Measurements from ENCODE around the gene CHMP6.

CHMP6 gene

GRCh38 chr17:80995131-80995530 lies 3.5 kb downstream of the CHMP6 start:
- DNase-seq, result peak; percentile 54

GRCh38 chr17:80996422-80997305 lies 5.0 kb downstream of the CHMP6 start:
- peak; percentile 50 for DNase-seq

GRCh38 chr17:80997424-80998117 lies 5.9 kb downstream of the CHMP6 start:
- peak; percentile 55 for DNase-seq

- DNase-seq, result no peak
Measured at GRCh38 chr17:80998118-80998747, 6.6 kb downstream of the CHMP6 start.

GRCh38 chr17:80998748-80999535 lies 7.3 kb downstream of the CHMP6 start:
- peak; percentile 52 for DNase-seq

- DNase-seq, result peak; percentile 54
Measured at GRCh38 chr17:80999536-81000333, 8.1 kb downstream of the CHMP6 start.

GRCh38 chr17:81000334-81000630 lies 8.6 kb downstream of the CHMP6 start:
- DNase-seq, result peak; percentile 54

GRCh38 chr17:81000631-81001357 lies 9.2 kb downstream of the CHMP6 start:
- DNase-seq, result peak; percentile 54

GRCh38 chr17:81002013-81002384 lies 10.4 kb downstream of the CHMP6 start:
- no peak for DNase-seq

GRCh38 chr17:81002409-81003361 lies 11.0 kb downstream of the CHMP6 start:
- peak; percentile 51 for DNase-seq

- DNase-seq, result peak; percentile 67
Measured at GRCh38 chr17:81003711-81004475, 12.3 kb downstream of the CHMP6 start.

GRCh38 chr17:81006891-81007290 lies 15.2 kb downstream of the CHMP6 start:
- no peak for DNase-seq

GRCh38 chr17:81008140-81008539 lies 16.5 kb downstream of the CHMP6 start:
- DNase-seq, result peak; percentile 70

GRCh38 chr17:81009136-81009535 lies 17.5 kb downstream of the CHMP6 start:
- no peak for DNase-seq

- DNase-seq, result no peak
Measured at GRCh38 chr17:81010935-81011334, 19.3 kb downstream of the CHMP6 start.

GRCh38 chr17:81011951-81012350 lies 20.3 kb downstream of the CHMP6 start:
- DNase-seq, result no peak

GRCh38 chr17:81012574-81013447 lies 21.2 kb downstream of the CHMP6 start:
- no peak for DNase-seq

GRCh38 chr17:81013642-81014041 lies 22.0 kb downstream of the CHMP6 start:
- DNase-seq, result no peak
